Type B pancreatic cell (in vitro differentiated cells): ENCODE measurements around the gene MAVS. TPM values are rescaled to one million over a fixed set of nuclear protein-coding genes. Genes with fewer than 3 reads are reported as not detected.

Experiments used
- DNase-seq: peaks from one replicate; pipeline ENCODE4 v3.0.0; 2021; ENCODE audit warnings: mixed read lengths; ENCODE audit not compliant: unreplicated experiment; ENCODE audit errors: extremely low spot score
- H3K27ac Mint-ChIP-seq: 2 replicates; pipeline ENCODE4 v1.8.0; 2021; ENCODE audit warnings: mild to moderate bottlenecking, mixed read lengths
- H3K27me3 Mint-ChIP-seq: 2 replicates; pipeline ENCODE4 v1.8.0; 2021; ENCODE audit warnings: mixed read lengths
- H3K36me3 Mint-ChIP-seq: 2 replicates; pipeline ENCODE4 v1.8.0; 2021; ENCODE audit warnings: mixed read lengths
- H3K4me1 Mint-ChIP-seq: one replicate; pipeline ENCODE4 v1.8.0; 2021; ENCODE audit warnings: mixed read lengths; ENCODE audit not compliant: unreplicated experiment
- H3K4me3 Mint-ChIP-seq: 2 replicates; pipeline ENCODE4 v1.8.0; 2021; ENCODE audit warnings: mild to moderate bottlenecking, mixed read lengths
- H3K9me3 Mint-ChIP-seq: 2 replicates; pipeline ENCODE4 v1.8.0; 2021; ENCODE audit warnings: mixed read lengths
- CTCF ChIP-seq: fragments of 200-600 bp; sonication (generic); conservative IDR thresholded peaks from 2 replicates; pipeline ENCODE4 v1.5.0; 2021; ENCODE audit warnings: antibody characterized with exemption, mild to moderate bottlenecking
- total RNA-seq: library from RNA; stranded (reverse); gene quantifications from 2 replicates; pipeline ENCODE4 v1.2.1, GENCODE V29; 2021; ENCODE audit warnings: low replicate concordance

Gene MAVS
- total RNA-seq, 1 donor from 2014 or later = 44.5 TPM

GRCh38 chr20:3914446-3914845 lies 67.8 kb downstream of the MAVS start:
- H3K36me3 Mint-ChIP-seq = peaks cover 53% of the 10 kb centered on the region
- DNase-seq = peak; percentile 24
- no peak overlapping the region for H3K27ac Mint-ChIP-seq
- H3K9me3 Mint-ChIP-seq = no peaks in the 10 kb centered on the region
- no peak overlapping the region for H3K4me3 Mint-ChIP-seq
- H3K4me1 Mint-ChIP-seq = no peaks in the 10 kb centered on the region
- no peak for TF ChIP-seq CTCF
- no peaks in the 10 kb centered on the region for H3K27me3 Mint-ChIP-seq

GRCh38 chr20:3915691-3916090 lies 69.1 kb downstream of the MAVS start:
- H3K36me3 Mint-ChIP-seq = peaks cover 49% of the 10 kb centered on the region
- no peak overlapping the region for H3K27ac Mint-ChIP-seq
- no peaks in the 10 kb centered on the region for H3K4me1 Mint-ChIP-seq
- no peak overlapping the region for H3K4me3 Mint-ChIP-seq
- no peak for DNase-seq
- H3K9me3 Mint-ChIP-seq = no peaks in the 10 kb centered on the region
- TF ChIP-seq CTCF = no peak
- H3K27me3 Mint-ChIP-seq = no peaks in the 10 kb centered on the region

GRCh38 chr20:3916364-3916763 lies 69.7 kb downstream of the MAVS start:
- Mint-ChIP-seq H3K9me3 (no peaks in the 10 kb centered on the region), H3K4me3 (no peak overlapping the region), H3K27ac (no peak overlapping the region), H3K27me3 (no peaks in the 10 kb centered on the region), H3K4me1 (no peaks in the 10 kb centered on the region), H3K36me3 (peaks cover 46% of the 10 kb centered on the region)
- no peak for TF ChIP-seq CTCF
- DNase-seq = no peak

- no peaks in the 10 kb centered on the region for H3K27me3 Mint-ChIP-seq
- H3K27ac Mint-ChIP-seq = no peak overlapping the region
- H3K4me1 Mint-ChIP-seq = no peaks in the 10 kb centered on the region
- DNase-seq = no peak
- TF ChIP-seq CTCF = no peak
- H3K36me3 Mint-ChIP-seq = peaks cover 30% of the 10 kb centered on the region
- no peaks in the 10 kb centered on the region for H3K9me3 Mint-ChIP-seq
- H3K4me3 Mint-ChIP-seq = no peak overlapping the region
Observed at GRCh38 chr20:3919352-3919751, 72.7 kb downstream of the MAVS start.

GRCh38 chr20:3922223-3922982 lies 75.8 kb downstream of the MAVS start:
- Mint-ChIP-seq H3K4me1 (peaks cover 11% of the 10 kb centered on the region), H3K27me3 (no peaks in the 10 kb centered on the region), H3K9me3 (no peaks in the 10 kb centered on the region), H3K27ac (peak overlapping the region; percentile 84), H3K4me3 (no peak overlapping the region), H3K36me3 (peaks cover 15% of the 10 kb centered on the region)
- no peak for DNase-seq
- no peak for TF ChIP-seq CTCF
